IMR-90 (cell line): ENCODE data around the gene CYP27B1. TPM values are rescaled to one million over a fixed set of nuclear protein-coding genes. Genes with fewer than 3 reads are reported as not detected.

Experiments
- ATAC-seq: fragments of 200-7000 bp; cut with Tn5 transposase; 2 replicates; pipeline ENCODE4 v1.9.1; 2020; ENCODE audit warnings: low read depth, mild to moderate bottlenecking, moderate library complexity
- BruUV-seq: library from RNA; stranded (reverse); fragments of 400-500 nt; replicated peaks from 2 replicates; lab custom pipeline; 2021; lab: Mats Ljungman, UMichigan
- CTCF ChIA-PET: fragments of 300-600 bp; formaldehyde crosslinking; extraction: SDS; loops from one replicate; lab custom pipeline; 2021; ENCODE audit warnings: antibody characterized with exemption; lab: Yijun Ruan, JAX
- POLR2A ChIA-PET: fragments of 300-600 bp; sonication (Branson Sonifier 250); formaldehyde crosslinking; loops from one replicate; lab custom pipeline; 2022; ENCODE audit warnings: antibody characterized with exemption; ENCODE audit not compliant: unreplicated experiment; lab: Charles Lee
- DNase-seq: peaks from one replicate; pipeline ENCODE4 v3.0.0; 2013
- H2AFZ ChIP-seq: replicated peaks from 2 replicates; pipeline ENCODE3; 2013; ENCODE audit warnings: low read length, mild to moderate bottlenecking; ENCODE audit not compliant: poor library complexity
- H2AK5ac ChIP-seq: 2 replicates; pipeline ENCODE4 v1.6.1; 2013; ENCODE audit warnings: low read depth, low read length, inconsistent platforms
- H2AK9ac ChIP-seq: replicated peaks from 2 replicates; pipeline ENCODE3; 2013; ENCODE audit warnings: mild to moderate bottlenecking, low read depth, low read length, moderate library complexity; ENCODE audit not compliant: poor library complexity
- H2BK120ac ChIP-seq: 2 replicates; pipeline ENCODE4 v1.6.1; 2013; ENCODE audit warnings: low read depth, low read length, inconsistent platforms
- H2BK15ac ChIP-seq: 3 replicates; pipeline ENCODE4 v1.6.1; 2013; ENCODE audit warnings: low read depth, low read length, inconsistent platforms
- H2BK20ac ChIP-seq: 2 replicates; pipeline ENCODE4 v1.6.1; 2013; ENCODE audit warnings: low read depth, mild to moderate bottlenecking, inconsistent platforms, low read length, moderate library complexity
- H2BK5ac ChIP-seq: 2 replicates; pipeline ENCODE4 v1.6.1; 2013; ENCODE audit warnings: mild to moderate bottlenecking, low read depth, low read length, inconsistent platforms; ENCODE audit not compliant: poor library complexity, severe bottlenecking
- H3K14ac ChIP-seq: replicated peaks from 2 replicates; pipeline ENCODE4 v1.6.1; 2013; ENCODE audit warnings: low read depth, low read length, inconsistent platforms
- H3K18ac ChIP-seq: 2 replicates; pipeline ENCODE4 v1.6.1; 2013; ENCODE audit warnings: low read depth, low read length, control low read depth
- H3K23ac ChIP-seq: 2 replicates; pipeline ENCODE4 v1.6.1; 2013; ENCODE audit warnings: low read depth, low read length, inconsistent platforms
- H3K27ac ChIP-seq: 2 replicates; pipeline ENCODE4 v1.5.1; 2013; ENCODE audit warnings: mild to moderate bottlenecking, control low read depth, low read length; ENCODE audit not compliant: insufficient read depth
- H3K27me3 ChIP-seq: 2 replicates; pipeline ENCODE4 v1.6.1; 2013; ENCODE audit warnings: low read length; ENCODE audit not compliant: control insufficient read depth, insufficient read depth
- H3K36me3 ChIP-seq: 2 replicates; pipeline ENCODE4 v1.6.1; 2013; ENCODE audit warnings: low read length, mixed read lengths; ENCODE audit not compliant: control insufficient read depth, insufficient read depth
- H3K4ac ChIP-seq: 2 replicates; pipeline ENCODE4 v1.6.1; 2013; ENCODE audit warnings: low read depth, low read length, inconsistent platforms
- H3K4me1 ChIP-seq: 2 replicates; pipeline ENCODE4 v1.6.1; 2013; ENCODE audit warnings: low read length, mixed read lengths; ENCODE audit not compliant: control insufficient read depth, insufficient read depth
- H3K4me2 ChIP-seq: 2 replicates; pipeline ENCODE4 v1.6.1; 2013; ENCODE audit warnings: low read depth, mild to moderate bottlenecking, control low read depth, low read length, moderate library complexity
- H3K4me3 ChIP-seq: 2 replicates; pipeline ENCODE4 v1.5.1; 2013; ENCODE audit warnings: low read depth, mild to moderate bottlenecking, control low read depth, low read length, moderate library complexity; ENCODE audit not compliant: insufficient read depth
- H3K56ac ChIP-seq: 2 replicates; pipeline ENCODE4 v1.6.1; 2013; ENCODE audit warnings: low read length, inconsistent platforms; ENCODE audit not compliant: insufficient read depth; ENCODE audit errors: extremely low read depth
- H3K79me1 ChIP-seq, 2 experiments: 2 replicates each; pipeline ENCODE4 v1.6.1; 2013; ENCODE audit warnings: low read length in 2 of 2, inconsistent platforms in 1 of 2, low read depth in 1 of 2
- H3K9ac ChIP-seq: 2 replicates; pipeline ENCODE4 v1.6.1; 2013; ENCODE audit warnings: low read depth, low read length, control low read depth
- H3K9me1 ChIP-seq: 2 replicates; pipeline ENCODE4 v1.6.1; 2013; ENCODE audit warnings: low read length, inconsistent platforms; ENCODE audit not compliant: insufficient read depth
- H3K9me3 ChIP-seq: 2 replicates; pipeline ENCODE4 v1.6.1; 2013; ENCODE audit warnings: low read length; ENCODE audit not compliant: control insufficient read depth, insufficient read depth
- H4K20me1 ChIP-seq: 2 replicates; pipeline ENCODE4 v1.6.1; 2013; ENCODE audit warnings: low read length, inconsistent platforms; ENCODE audit not compliant: insufficient read depth
- H4K5ac ChIP-seq: 2 replicates; pipeline ENCODE4 v1.6.1; 2013; ENCODE audit warnings: mild to moderate bottlenecking, low read depth, low read length, control low read depth
- H4K8ac ChIP-seq, 2 experiments: 2 replicates each; pipeline ENCODE4 v1.6.1; 2013; ENCODE audit warnings: low read depth in 2 of 2, low read length in 2 of 2, control low read depth in 1 of 2, inconsistent platforms in 1 of 2
- H4K91ac ChIP-seq: 2 replicates; pipeline ENCODE4 v1.6.1; 2013; ENCODE audit warnings: low read depth, low read length, inconsistent platforms; ENCODE audit not compliant: insufficient read depth
- BHLHE40 ChIP-seq: fragments of 150-350 bp; IDR thresholded peaks from 2 replicates; pipeline ENCODE4 v1.6.1; 2016; ENCODE audit warnings: mild to moderate bottlenecking, low read depth, low read length
- CEBPB ChIP-seq: IDR thresholded peaks from 2 replicates; pipeline ENCODE4 v1.6.1; 2012; ENCODE audit warnings: low read depth, low read length, improper control_type of control experiment
- CHD1 ChIP-seq: IDR thresholded peaks from 2 replicates; pipeline ENCODE4 v1.6.1; 2012; ENCODE audit warnings: low read depth, low read length, improper control_type of control experiment
- CTCF ChIP-seq: conservative IDR thresholded peaks from 2 replicates; pipeline ENCODE4 v1.5.1; 2012; ENCODE audit warnings: mild to moderate bottlenecking, low read depth, low read length, improper control_type of control experiment
- ELK1 ChIP-seq: fragments of 150-350 bp; IDR thresholded peaks from 2 replicates; pipeline ENCODE4 v1.6.1; 2016; ENCODE audit warnings: low read depth, mild to moderate bottlenecking, low read length, moderate library complexity, borderline replicate concordance
- FOS ChIP-seq: fragments of 150-350 bp; IDR thresholded peaks from 2 replicates; pipeline ENCODE4 v1.6.1; 2016; ENCODE audit warnings: low read depth, low read length
- MAFK ChIP-seq: IDR thresholded peaks from 2 replicates; pipeline ENCODE4 v1.6.1; 2012; ENCODE audit warnings: low read depth, low read length, improper control_type of control experiment
- MAZ ChIP-seq: IDR thresholded peaks from 2 replicates; pipeline ENCODE4 v1.6.1; 2012; ENCODE audit warnings: low read depth, mild to moderate bottlenecking, low read length, improper control_type of control experiment, moderate library complexity, borderline replicate concordance
- MXI1 ChIP-seq: IDR thresholded peaks from 2 replicates; pipeline ENCODE4 v1.6.1; 2012; ENCODE audit warnings: low read depth, mild to moderate bottlenecking, low read length, moderate library complexity, borderline replicate concordance
- NFE2L2 ChIP-seq: fragments of 150-350 bp; IDR thresholded peaks from 2 replicates; pipeline ENCODE4 v1.6.1; 2016; ENCODE audit warnings: low read depth, mild to moderate bottlenecking, low read length
- POLR2A ChIP-seq: IDR thresholded peaks from 2 replicates; pipeline ENCODE4 v1.6.1; 2012; ENCODE audit warnings: mild to moderate bottlenecking, low read depth, low read length
- RAD21 ChIP-seq: IDR thresholded peaks from 2 replicates; pipeline ENCODE4 v1.6.1; 2012; ENCODE audit warnings: low read length, improper control_type of control experiment
- RCOR1 ChIP-seq: IDR thresholded peaks from 2 replicates; pipeline ENCODE4 v1.6.1; 2012; ENCODE audit warnings: mild to moderate bottlenecking, low read length, improper control_type of control experiment; ENCODE audit not compliant: insufficient replicate concordance
- RFX5 ChIP-seq: IDR thresholded peaks from 2 replicates; pipeline ENCODE4 v1.8.0; 2012; ENCODE audit warnings: low read depth, mild to moderate bottlenecking, low read length, moderate library complexity
- SMC3 ChIP-seq: fragments of 150-350 bp; IDR thresholded peaks from 2 replicates; pipeline ENCODE4 v1.6.1; 2016; ENCODE audit warnings: low read depth, mild to moderate bottlenecking, antibody characterized with exemption, low read length, moderate library complexity
- WGBS, 2 experiments: methylation state at CpG; one replicate each; pipeline versions ENCODE4 v1.1.5 to v1.1.7; 2013; ENCODE audit warnings: missing lambda C conversion rate in 2 of 2; ENCODE audit not compliant: insufficient read length in 1 of 2; ENCODE audit errors: extremely low coverage in 2 of 2; 5-methylcytosine and 5-hydroxymethylcytosine counted together
- dilution Hi-C: fragments of 300-500 bp; cut with HindIII; formaldehyde crosslinking; loops from one replicate; pipeline ENCODE4 v1.14.3; 2018; ENCODE audit warnings: low sequenced_read_pairs; ENCODE audit not compliant: unreplicated experiment
- in situ Hi-C: fragments of 300-500 bp; cut with MboI; formaldehyde crosslinking; loops from 3 replicates; pipeline ENCODE4 v1.14.3; 2019; ENCODE audit warnings: low sequenced_read_pairs, inconsistent platforms, mixed read lengths
- intact Hi-C: fragments of 100-400 bp; cut with micrococcal nuclease; formaldehyde crosslinking; loops from 2 replicates; pipeline ENCODE4 v1.10.0; 2022
- polyA plus RNA-seq, 3 experiments: library from polyadenylated mRNA; depleted of rRNA; stranded (reverse); fragments of >200 nt; gene quantifications; 2 replicates each; pipeline ENCODE4 v1.2.3, GENCODE V29; 2012; ENCODE audit warnings: low replicate concordance in 1 of 3
- total RNA-seq: library from RNA; depleted of rRNA; stranded (reverse); fragments of >200 nt; gene quantifications from 2 replicates; pipeline ENCODE4 v1.2.3, GENCODE V29; 2012
- TF ChIP-seq, protein P1 (sequence below): fragments of 150-350 bp; IDR thresholded peaks from 2 replicates; pipeline ENCODE4 v1.6.1; 2017; ENCODE audit warnings: mild to moderate bottlenecking, antibody characterized with exemption, low read length, low read depth

The CYP27B1 gene
- total and polyA plus RNA-seq, 2 of the 4 experiments (the other 2 are of a cell fraction): 0.36 to 1.3 TPM

GRCh38 chr12:57800965-57801364, 34.1 kb upstream of the CYP27B1 start:
- no peak overlapping the region for H3K18ac ChIP-seq
- no peak overlapping the region for H4K5ac ChIP-seq
- H3K36me3 ChIP-seq: peaks cover 39% of the 10 kb centered on the region
- no peak overlapping the region for H3K27ac ChIP-seq
- H4K20me1 ChIP-seq: no peaks in the 10 kb centered on the region; the same call in 1 of the 2 replicates
- H3K4me3 ChIP-seq: no peak overlapping the region
- no peak overlapping the region for H3K9ac ChIP-seq
- no peak overlapping the region for H4K91ac ChIP-seq
- 0 out of 2 replicates have a peak, but pooled peaks cover 2% of the 10 kb centered on the region for H3K9me1 ChIP-seq
- H3K56ac ChIP-seq: no peak overlapping the region
- H3K9me3 ChIP-seq: no peaks in the 10 kb centered on the region
- peaks cover 8 to 13% of the 10 kb centered on the region in 2 experiments; a peak in 3 of 4 replicates for H3K79me1 ChIP-seq
- H4K8ac ChIP-seq: no peak overlapping the region
- no TSS peak for BruUV-seq
- DNase-seq: no peak
- in situ Hi-C loops: no loop called here
- ChIA-PET POLR2A (no interaction called here), CTCF (no interaction called here)
- H2AK9ac ChIP-seq: no peak overlapping the region
- no peak overlapping the region for H2BK15ac ChIP-seq
- H3K4me2 ChIP-seq: no peak overlapping the region
- intact Hi-C loops: no loop called here
- WGBS, 2 experiments: no CpG with 5 or more reads among the region's 3 CpGs
- H2BK5ac ChIP-seq: no peak overlapping the region
- TF ChIP-seq POLR2A: no peak
- no peak for TF ChIP-seq RCOR1
- no peak for TF ChIP-seq CEBPB
- no peak for TF ChIP-seq RFX5
- TF ChIP-seq NFE2L2: no peak
- no peak for TF ChIP-seq SMC3
- no peak for TF ChIP-seq MAZ
- TF ChIP-seq, protein P1, sequence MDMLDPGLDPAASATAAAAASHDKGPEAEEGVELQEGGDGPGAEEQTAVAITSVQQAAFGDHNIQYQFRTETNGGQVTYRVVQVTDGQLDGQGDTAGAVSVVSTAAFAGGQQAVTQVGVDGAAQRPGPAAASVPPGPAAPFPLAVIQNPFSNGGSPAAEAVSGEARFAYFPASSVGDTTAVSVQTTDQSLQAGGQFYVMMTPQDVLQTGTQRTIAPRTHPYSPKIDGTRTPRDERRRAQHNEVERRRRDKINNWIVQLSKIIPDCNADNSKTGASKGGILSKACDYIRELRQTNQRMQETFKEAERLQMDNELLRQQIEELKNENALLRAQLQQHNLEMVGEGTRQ: no peak
- TF ChIP-seq FOS: no peak
- no peak for TF ChIP-seq BHLHE40
- no peak for TF ChIP-seq ELK1
- TF ChIP-seq CTCF: no peak
- TF ChIP-seq MXI1: no peak
- no peak for TF ChIP-seq RAD21
- no peak for TF ChIP-seq CHD1
- TF ChIP-seq MAFK: no peak
- no peak overlapping the region for H2AFZ ChIP-seq
- H2BK20ac ChIP-seq: no peak overlapping the region
- dilution Hi-C loops: no loop called here
- no peak overlapping the region for H2BK120ac ChIP-seq
- ATAC-seq: no peak
- no peak overlapping the region for H3K14ac ChIP-seq
- no peaks in the 10 kb centered on the region for H3K27me3 ChIP-seq
- no peaks in the 10 kb centered on the region for H3K4me1 ChIP-seq
- no peak overlapping the region for H2AK5ac ChIP-seq
- no peak overlapping the region for H3K4ac ChIP-seq
- H3K23ac ChIP-seq: no peak overlapping the region
